C4-2B (cell line): ENCODE measurements around the gene TRPC4.

Experiments used
- H3K27ac ChIP-seq: fragments of 450-650 bp; 2 replicates; pipeline ENCODE4 v1.5.1; 2017
- CTCF ChIP-seq: fragments of 450-650 bp; conservative IDR thresholded peaks from 2 replicates; pipeline ENCODE4 v1.5.1; 2017; ENCODE audit warnings: mild to moderate bottlenecking
- ZFX ChIP-seq: fragments of 450-650 bp; IDR thresholded peaks from 2 replicates; pipeline ENCODE4 v1.6.1; 2017

The TRPC4 gene

GRCh38 chr13:37869756-37870488 is at the start of gene TRPC4:
TRPC4 (minus strand) TSS chr13:37869772; CDS start chr13:37783333, 86,439 bp downstream.
- TF ChIP-seq CTCF (peak; percentile 83), ZFX (no peak)
- H3K27ac ChIP-seq, result no peak within 1 kb of the TSS

GRCh38 chr13:37918751-37919150 is 49.2 kb upstream of the TRPC4 start:
- H3K27ac ChIP-seq, result no peak overlapping the region
- TF ChIP-seq ZFX (no peak), CTCF (peak; percentile 12; the same call in 1 of the 2 replicates)

GRCh38 chr13:37918116-37918714 is 48.6 kb upstream of the TRPC4 start:
- TF ChIP-seq CTCF (no peak), ZFX (no peak)
- H3K27ac ChIP-seq, result no peak overlapping the region

GRCh38 chr13:37914781-37915391 is 45.3 kb upstream of the TRPC4 start:
- TF ChIP-seq CTCF, result no peak
- no peak for TF ChIP-seq ZFX
- H3K27ac ChIP-seq, result no peak overlapping the region

GRCh38 chr13:37910790-37911189 is 41.2 kb upstream of the TRPC4 start:
- no peak for TF ChIP-seq CTCF
- TF ChIP-seq ZFX, result no peak
- no peak overlapping the region for H3K27ac ChIP-seq

GRCh38 chr13:37906880-37907279 is 37.3 kb upstream of the TRPC4 start:
- TF ChIP-seq ZFX, result no peak
- TF ChIP-seq CTCF, result no peak
- H3K27ac ChIP-seq, result no peak overlapping the region

GRCh38 chr13:37905736-37906135 is 36.2 kb upstream of the TRPC4 start:
- TF ChIP-seq CTCF (no peak), ZFX (no peak)

More at GRCh38 chr13:37905736-37906135, 36.2 kb upstream of the TRPC4 start:
- no peak overlapping the region for H3K27ac ChIP-seq
